ENCODE measurements around the gene OR10K2.

DNA sequence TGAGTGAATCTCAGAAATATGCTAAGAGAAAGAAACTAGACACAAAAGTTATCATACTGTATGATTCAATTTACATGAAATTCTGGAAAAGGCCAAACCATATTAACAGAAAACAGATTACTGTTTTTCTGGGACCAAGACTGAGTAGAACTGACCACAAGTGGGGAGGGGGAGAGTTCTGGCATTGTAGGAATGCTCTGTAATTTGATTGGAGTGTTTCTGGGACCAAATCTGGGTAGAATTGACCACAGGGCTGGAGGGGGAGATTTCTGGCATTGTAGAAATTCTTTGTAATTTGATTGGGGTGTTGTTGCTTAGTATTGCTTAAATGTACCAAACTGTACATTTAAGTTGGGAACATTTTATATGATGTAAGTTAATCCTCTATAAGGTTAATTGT lies 32.2 kb upstream of the OR10K2 start:
- TF ChIP-seq SP1 (IDR thresholded peaks at IDR 0.05) (no peak), MAX (IDR thresholded peaks at IDR 0.05) (no peak), FOXA1 (IDR thresholded peaks at IDR 0.05) (no peak), TAF1 (conservative IDR thresholded peaks at IDR 0.05) (no peak), JUND (IDR thresholded peaks at IDR 0.05) (no peak), RAD21 (IDR thresholded peaks at IDR 0.05) (no peak), EGR1 (IDR thresholded peaks at IDR 0.05; ENCODE audit: low read depth in 2 of 2) (no peak), YY1 (IDR thresholded peaks at IDR 0.05) (no peak), NR2F2 (IDR thresholded peaks at IDR 0.05) (no peak), GABPA (IDR thresholded peaks at IDR 0.05 in 1 of 2, conservative IDR thresholded peaks at IDR 0.05 in 1 of 2) (no peak), RXRA (IDR thresholded peaks at IDR 0.05) (no peak), HNF4G (IDR thresholded peaks at IDR 0.05) (no peak), REST (IDR thresholded peaks at IDR 0.05) (no peak)
- TF ChIP-seq, protein P1, sequence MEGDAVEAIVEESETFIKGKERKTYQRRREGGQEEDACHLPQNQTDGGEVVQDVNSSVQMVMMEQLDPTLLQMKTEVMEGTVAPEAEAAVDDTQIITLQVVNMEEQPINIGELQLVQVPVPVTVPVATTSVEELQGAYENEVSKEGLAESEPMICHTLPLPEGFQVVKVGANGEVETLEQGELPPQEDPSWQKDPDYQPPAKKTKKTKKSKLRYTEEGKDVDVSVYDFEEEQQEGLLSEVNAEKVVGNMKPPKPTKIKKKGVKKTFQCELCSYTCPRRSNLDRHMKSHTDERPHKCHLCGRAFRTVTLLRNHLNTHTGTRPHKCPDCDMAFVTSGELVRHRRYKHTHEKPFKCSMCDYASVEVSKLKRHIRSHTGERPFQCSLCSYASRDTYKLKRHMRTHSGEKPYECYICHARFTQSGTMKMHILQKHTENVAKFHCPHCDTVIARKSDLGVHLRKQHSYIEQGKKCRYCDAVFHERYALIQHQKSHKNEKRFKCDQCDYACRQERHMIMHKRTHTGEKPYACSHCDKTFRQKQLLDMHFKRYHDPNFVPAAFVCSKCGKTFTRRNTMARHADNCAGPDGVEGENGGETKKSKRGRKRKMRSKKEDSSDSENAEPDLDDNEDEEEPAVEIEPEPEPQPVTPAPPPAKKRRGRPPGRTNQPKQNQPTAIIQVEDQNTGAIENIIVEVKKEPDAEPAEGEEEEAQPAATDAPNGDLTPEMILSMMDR (IDR thresholded peaks at IDR 0.05; ENCODE audit: low read depth, low read length, missing input control): no peak
